GM03348 (cell line): ENCODE data around the gene DGKZ.
"Not testable (repeated sequence)": the region's sequence is repeated elsewhere in the genome, so short reads cannot be mapped to it uniquely, and the experiment has no call there.

Source experiments
- DNase-seq: peaks from one replicate; pipeline ENCODE4 v3.0.0; 2012; ENCODE audit warnings: low spot score

The DGKZ gene, protein sequence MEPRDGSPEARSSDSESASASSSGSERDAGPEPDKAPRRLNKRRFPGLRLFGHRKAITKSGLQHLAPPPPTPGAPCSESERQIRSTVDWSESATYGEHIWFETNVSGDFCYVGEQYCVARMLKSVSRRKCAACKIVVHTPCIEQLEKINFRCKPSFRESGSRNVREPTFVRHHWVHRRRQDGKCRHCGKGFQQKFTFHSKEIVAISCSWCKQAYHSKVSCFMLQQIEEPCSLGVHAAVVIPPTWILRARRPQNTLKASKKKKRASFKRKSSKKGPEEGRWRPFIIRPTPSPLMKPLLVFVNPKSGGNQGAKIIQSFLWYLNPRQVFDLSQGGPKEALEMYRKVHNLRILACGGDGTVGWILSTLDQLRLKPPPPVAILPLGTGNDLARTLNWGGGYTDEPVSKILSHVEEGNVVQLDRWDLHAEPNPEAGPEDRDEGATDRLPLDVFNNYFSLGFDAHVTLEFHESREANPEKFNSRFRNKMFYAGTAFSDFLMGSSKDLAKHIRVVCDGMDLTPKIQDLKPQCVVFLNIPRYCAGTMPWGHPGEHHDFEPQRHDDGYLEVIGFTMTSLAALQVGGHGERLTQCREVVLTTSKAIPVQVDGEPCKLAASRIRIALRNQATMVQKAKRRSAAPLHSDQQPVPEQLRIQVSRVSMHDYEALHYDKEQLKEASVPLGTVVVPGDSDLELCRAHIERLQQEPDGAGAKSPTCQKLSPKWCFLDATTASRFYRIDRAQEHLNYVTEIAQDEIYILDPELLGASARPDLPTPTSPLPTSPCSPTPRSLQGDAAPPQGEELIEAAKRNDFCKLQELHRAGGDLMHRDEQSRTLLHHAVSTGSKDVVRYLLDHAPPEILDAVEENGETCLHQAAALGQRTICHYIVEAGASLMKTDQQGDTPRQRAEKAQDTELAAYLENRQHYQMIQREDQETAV

DNA sequence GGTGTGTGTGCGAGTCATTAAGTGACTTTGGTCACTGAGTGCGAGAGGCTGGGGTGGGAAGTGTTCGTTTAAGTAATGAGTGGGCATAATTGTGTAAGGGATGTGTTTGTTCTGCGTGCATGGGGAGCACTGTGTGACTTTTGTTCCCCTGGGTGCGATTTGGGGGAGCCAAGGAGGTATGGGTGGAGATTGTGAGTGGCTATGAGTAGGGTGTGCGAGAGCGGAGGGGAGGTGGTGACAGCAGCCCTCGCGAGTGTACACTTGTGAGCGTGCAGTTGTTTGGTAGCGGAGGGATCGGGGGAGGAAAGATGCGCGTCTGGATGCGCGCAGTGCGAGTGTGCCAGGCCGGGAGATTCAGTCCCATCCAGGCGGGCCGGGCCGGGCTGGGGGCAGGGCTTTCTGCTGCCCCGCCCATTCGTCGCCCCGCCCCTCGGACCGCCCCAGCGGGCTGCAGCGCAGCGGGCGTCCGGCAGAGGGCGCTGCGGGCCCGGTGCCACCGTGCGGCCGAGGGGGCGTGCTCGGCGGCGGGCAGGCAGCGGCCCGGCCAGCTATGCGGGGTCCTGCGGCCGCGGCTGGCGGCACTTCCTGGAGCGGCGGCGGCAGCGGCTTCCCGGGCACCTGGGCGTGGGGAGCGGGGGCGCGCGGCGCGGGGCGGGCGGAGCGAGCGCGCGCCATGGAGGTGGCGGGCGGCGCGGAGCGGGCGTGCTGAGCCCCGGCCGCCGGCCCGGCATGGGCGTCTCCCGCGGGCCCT, at the start of gene DGKZ:
Gene DGKZ, plus strand, starts transcription at position 578 of the 751 bp plus-strand sequence. CDS start 197 bp downstream, outside the sequence.
- peak; percentile 98 for DNase-seq

DNA sequence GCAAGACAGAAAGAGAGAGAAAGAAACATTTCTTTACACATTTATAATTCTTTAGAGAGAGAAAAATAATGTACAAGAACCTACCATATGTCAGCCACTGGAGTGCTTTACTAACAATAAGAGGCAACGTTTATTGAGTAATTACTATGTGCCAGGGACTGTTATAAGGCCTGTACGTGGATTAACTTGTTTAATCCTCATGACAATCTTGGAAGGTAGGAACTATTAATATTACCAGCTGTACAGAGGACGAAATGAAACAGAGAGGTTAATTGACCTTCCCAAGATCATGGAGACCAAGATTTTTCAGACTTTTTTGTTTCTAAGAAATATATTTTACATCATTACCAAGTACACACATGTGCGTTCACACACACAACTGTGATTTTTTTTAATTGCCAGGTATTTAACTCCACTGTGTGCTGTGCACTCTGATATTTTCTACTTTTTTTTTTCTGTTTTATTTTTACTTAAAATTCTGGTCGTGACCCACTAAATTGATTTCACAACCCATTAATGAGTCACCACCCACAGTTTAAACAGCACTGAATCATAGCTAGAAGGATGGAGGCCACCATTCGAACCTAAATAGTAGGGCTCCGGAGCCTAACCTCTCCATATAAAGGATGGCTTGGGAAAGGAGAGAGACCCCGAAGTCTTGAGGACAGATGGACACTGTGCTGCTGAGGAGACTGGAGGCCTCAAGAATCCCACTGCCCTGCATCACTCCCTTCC, 48.4 kb upstream of the DGKZ start:
- DNase-seq = peak; percentile 80

DNA sequence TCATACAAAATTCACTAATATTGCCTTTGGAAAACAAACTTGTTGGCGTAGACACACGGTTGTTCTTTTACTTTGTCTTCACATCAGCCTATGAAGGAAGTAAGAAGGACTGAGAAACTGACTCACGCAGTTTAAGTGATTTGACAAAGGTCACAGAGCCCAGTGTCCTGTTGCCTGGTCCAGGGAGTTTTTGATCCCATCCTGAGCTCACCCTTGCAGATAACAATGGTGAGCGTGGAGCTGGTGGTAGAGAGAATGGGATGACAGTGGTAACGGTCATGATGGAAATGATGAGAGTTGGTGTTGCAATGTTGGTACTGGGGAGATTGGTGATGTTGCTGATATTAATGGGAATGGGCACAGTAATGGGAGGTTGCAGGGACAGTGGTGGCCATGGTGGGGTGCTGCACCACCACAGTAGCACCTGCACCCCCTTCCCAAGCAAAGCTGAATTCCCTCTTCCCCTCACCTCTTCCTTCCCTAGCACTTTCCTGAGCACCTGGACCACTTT, 47.8 kb upstream of the DGKZ start:
- no peak for DNase-seq

DNA sequence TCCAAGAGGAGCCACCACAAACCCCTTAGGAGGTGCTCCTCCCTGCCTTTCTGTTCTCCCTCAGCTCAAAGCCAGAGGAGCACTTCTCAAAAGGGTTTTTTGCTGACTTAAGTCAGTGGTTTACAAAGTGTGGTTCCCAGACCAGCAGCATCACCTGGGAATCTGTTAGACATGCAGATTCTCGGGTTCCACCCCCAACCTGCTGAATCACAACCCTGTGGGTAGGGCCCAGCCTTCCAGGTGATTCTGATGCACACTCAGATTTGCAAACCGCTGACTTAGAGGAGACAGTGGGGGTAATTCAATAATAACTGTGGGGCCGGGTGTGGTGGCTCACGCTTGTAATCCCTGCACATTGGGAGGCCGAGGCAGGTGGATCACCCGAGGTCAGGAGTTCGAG, 47.0 kb upstream of the DGKZ start:
- DNase-seq = no peak

DNA sequence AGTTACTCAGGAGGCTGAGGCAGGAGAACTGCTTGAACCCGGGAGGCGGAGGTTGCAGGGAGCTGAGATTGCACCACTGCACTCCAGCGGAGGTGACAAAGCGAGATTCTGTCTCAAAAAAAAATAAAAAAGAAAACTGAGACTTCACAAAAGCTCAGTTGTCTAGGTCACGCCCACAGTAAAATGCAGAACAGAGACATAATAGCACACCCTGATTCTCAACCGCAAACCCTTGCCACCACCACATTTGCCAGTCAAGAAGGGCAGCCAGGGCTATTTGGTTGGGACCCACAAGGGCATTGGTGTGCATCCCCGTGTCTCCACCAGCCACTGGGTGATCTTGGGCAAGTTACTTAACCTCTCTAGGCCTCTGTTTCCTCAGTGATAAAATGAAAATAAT, 44.4 kb upstream of the DGKZ start:
- no peak for DNase-seq

DNA sequence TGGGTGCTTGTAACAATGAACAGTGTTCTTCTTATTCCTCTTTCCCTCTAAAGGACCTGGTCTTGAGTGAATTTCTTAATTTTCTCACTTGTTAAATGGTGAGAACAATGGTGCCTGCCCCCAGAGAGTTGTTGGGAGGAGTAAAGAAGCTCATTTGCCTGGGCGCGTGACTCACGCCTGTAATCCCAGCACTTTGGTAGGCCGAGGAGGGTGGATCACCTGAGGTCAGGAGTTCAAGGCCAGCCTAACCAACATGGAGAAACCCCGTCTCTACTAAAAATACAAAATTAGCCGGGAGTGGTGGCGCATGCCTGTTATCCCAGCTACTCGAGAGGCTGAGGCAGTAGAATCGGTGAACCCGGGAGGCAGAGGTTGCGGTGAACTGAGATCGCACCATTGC, 43.2 kb upstream of the DGKZ start:
- DNase-seq = not testable (repeated sequence)

DNA sequence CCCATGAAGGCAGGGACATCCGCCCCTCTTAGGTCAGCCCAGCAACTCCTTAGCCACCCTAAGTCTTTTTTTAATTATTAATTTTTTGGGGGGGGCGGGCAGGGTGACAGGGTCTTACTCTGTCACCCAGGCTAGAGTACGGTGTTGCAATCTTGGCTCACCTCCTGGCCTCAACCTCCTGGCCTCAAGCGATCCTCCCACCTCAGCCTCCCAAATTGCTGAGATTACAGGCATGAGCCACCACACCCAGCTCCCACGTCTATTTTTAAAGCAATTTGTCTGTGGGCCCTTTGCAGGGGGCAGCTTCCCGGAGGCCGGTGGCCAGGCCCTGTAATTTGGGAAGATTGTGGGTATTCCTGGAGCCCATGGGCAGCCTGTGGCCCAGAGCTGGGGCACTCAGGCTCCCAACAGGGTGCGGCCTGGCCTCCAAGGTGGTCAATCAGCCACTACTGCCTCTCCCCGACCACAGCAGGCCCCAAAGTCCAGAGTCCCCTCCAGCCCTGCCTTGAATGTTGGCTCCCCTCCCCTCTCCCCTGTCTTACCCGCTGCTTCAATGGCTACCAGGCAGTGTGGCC, 42.6 kb upstream of the DGKZ start:
- DNase-seq = no peak

DNA sequence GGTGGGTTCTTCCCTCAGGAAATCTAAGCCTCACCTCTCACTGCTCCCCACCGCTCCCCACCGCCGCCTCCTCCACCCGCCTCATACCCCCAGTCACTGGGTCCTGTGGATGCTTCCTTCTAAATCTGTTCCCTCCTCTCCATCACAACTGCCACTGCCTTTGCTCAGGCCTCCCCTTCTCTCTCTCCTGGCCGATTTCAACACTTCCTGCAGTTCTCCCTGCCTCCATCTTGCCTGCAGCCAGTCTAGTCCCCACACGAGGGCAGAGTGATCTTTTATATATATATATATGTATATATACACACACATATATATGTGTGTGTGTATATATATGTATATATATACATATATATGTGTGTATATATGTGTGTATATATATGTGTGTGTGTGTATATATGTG, 42.0 kb upstream of the DGKZ start:
- DNase-seq = no peak

DNA sequence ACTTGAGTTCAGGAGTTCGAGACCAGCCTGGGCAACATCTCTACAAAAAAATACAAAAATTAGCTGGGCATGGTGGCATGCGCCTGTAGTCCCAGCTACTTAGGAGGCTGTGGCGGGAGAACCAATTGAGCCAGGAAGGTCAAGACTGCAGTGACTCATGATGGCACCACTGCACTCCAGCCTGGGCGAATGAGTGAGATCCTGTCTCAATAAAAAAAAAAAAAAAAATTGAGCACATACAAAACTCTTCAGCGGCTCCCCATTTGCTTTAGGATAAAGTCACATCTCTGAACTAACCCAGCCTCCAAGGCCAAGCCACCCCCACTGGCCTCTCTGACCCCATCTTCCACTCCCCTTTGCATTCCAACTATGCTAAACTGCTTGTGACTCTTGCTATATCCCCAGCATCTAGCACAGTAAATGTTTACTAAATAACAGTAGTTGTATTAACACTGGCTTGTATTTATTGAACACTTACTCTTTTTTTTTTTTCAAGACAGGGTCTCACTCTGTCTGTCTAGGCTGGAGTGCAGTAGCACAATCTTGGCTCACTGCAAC, 40.9 kb upstream of the DGKZ start:
- DNase-seq = no peak

DNA sequence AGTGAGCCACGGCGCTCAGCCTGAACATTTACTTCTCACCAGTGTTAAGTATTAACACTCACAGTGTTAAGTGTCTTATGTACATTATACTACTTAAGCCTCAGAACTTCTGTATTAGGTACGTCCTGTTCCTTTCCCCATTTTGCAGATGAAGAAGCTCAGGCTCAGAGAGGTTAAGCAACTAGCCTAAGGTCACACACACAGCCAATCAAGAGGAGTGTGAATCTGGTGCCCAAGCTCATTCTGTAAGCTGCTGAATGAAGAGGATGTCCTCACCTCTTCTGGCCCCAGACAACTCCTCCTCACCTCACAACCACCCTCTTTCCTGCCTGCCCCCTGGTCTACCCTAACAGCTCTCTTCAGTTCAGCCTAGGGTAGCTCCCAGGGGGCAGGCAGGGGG, 39.9 kb upstream of the DGKZ start:
- DNase-seq = no peak

DNA sequence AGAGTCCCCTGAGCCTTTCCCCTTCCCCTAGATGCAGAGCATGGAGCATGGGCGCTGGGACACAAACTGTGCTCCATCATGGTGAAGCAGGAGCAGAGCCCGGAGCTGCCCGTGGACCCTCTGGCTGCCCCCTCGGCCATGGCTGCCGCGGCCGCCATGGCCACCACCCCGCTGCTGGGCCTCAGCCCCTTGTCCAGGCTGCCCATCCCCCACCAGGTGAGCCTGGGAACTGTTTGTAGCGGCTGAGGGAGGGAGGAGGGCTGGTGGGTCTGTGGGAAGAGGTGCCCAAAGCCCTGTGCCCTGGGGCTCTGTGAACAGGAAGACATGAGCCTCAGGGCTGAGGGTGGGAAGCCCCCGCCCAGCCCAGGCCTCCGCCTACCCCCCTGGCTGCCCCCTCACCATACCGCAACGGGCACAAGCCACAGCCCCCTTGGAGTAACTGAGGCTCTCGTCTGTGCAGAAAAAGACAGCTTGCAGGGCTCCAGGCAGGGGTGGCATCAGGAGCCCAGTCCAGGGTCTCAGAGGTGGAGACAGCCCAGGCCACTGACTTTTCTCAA, 39.4 kb upstream of the DGKZ start:
- DNase-seq = no peak

DNA sequence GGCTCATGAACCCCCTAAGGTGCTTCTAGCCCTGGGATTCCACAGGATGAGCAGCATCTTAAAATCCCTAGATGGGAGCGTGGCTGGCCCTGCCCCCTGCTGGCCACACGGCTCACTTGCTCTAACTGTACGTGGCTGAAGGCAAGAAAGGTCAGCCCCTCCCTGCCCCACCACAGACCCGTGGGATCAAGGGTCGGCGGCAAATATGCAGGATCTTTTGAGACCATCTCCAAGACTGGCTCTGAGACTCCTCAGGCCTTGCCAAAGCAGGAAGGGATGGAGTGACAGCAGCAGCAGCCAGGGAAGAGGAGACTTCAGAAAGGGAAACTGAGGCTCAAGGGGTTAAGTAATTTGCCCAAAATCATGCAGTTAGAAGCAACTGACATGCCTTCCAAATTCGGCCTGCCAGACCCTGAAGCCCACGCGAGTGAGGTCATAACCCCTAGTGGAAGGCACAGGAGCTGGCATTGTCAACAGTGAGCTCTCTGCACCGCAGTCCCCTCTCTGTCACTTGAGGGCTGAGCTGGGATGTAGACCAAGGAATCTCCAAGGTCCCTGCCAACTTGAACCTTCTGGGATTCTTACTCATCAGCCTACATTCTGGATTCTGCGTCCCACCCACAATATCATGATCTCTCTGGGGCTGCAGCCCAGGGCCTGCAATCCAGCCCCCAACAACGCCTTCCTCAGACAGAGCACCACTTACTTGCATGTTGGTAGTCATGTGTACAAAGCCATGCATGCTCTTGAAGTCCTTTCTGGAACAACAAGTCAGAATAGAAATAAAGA, 38.4 kb upstream of the DGKZ start:
- peak; percentile 86 for DNase-seq

DNA sequence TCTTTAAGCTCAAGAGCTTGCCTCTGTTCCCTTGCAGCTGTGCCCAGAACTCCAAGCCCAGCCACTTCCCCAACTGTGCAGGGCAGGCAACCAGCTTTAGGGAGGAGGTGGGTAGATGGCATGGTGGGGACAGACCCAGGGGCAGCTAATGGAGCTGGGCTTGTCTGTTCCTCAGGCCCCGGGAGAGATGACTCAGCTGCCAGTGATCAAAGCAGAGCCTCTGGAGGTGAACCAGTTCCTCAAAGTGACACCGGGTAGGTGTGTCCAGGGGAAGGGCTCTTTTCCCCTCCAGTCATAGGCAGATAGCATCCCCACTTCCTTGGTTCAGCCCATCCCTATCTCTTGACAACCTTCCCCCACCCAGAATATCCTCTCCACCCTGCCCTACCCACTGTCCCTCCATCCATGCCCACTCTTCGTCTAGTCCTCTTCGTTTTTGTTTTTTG, 37.4 kb upstream of the DGKZ start:
- no peak for DNase-seq

DNA sequence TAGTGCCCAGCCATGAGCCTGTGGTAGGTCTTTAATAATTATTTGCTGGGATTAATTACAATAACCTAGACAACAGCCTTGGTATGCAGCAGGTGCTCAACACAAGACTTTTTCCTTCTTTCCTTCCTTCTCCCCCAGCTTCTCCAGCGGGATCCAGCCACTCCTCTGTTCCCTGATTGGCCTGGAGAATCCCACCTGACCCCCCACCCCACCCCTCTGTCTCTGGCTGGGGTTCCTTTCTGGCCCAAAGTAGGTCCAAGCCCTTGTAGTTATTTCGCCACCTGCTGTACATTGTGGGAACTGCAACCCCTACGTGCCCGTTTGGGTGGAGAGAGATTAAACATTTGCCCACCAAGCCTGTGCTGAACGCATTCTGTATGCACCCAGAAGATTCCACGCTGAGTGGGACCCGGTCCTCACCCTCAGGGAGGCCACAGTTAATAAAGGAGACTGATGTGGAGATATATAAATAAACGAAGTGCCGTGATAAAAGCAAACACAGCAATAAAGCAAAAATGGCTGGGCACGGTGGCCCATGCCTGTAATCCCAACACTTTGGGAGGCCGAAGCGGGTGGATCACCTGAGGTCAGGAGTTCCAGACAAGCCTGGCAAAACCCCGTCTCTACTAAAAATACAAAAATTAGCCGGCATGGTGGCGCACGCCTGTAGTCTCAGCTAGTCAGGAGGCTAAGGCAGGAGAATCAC, 32.1 kb upstream of the DGKZ start:
- peak; percentile 91 for DNase-seq

DNA sequence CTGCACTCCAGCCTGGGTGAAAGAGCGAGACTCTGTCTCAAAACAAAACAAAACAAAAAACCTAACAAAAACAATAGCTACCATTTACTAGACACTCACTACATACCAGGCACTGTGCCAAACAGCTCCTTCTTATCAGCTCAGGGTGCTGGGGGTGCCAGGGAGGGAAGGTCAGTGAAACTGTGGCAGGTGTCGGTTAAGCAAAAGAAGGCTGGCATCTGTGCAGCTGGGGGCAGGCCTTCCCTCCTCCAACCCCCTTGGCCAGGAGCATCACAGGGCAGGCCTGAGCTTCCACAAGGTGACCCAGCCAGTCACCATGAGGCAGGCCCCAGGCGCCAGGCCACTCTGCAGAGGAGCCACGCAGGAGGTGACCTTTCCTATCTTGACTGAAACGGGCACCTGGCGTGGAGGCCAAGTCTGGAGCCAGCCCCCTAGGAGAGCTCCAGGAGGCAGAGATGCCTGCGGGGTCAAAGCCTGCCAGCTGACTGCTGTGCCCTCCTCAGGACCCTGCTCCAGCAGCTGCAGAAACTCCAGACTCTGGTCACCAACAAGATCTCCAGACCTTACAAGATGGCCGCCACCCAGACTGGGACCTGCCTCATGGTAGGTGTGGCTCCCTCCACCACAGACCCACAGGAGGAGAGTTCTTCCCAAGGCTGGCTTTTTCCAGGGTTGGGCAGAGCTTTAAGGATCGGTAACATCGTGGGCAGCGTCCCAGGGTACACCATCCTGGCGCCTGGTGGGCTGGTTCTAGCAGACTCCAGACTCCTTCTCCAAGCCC, 31.3 kb upstream of the DGKZ start:
- DNase-seq = no peak

DNA sequence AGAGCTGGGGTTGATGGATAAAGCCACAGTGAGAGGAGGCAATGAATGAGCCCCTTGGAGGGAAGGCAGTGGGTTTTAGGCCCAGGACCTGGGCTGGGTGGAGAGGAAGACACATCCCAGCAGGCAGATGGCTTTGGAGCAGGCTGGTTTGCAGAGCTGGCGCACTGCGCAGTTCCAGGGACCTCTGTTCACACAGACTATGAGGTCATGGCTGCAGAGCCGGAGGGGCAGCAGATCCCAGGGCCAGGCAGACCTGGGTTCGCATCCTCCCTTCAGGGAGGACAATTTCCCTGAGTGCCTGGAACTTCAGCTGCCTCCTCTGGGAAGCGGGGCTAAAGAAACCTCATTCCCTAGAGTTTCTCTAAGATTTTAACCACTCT, 28.2 kb upstream of the DGKZ start:
- DNase-seq = no peak

DNA sequence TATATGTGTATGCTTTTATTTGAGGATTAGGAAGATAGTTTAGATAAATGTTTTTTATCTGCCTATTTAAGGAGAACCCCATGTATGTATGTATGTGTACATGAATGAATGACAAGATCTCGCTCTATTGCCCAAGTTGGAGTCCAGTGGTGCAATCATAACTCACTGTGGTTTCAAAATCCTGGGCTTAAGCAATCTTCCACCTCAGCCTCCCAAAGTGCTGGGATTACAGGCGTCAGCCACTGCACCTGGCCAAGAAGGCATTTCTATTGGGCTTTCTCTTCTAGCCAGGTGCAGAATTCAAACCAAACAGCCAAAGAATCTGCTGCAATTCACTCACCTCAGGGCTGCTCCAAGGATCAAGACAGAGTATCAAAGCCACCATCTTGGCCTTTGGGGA, 25.5 kb upstream of the DGKZ start:
- DNase-seq = no peak

DNA sequence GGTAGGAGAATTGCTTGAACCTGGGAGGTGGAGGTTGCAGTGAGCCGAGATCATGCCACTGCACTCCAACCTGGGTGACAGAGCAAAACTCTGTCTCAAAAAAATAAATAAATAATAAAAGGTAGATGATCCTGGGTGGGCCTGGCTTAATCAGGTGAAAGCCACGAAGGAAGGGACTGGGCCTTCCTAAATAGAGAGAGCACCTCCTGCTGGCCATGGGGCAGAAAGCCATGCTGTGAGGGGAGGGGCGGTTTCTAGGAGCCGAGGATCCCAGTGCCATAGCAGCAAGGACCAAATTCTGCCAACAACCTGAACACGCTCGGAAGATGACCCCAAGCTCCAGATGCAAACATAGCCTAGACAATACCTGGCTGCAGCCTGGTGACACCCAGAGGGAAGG, 24.5 kb upstream of the DGKZ start:
- peak; percentile 60 for DNase-seq
